GM23248 (cell line): ENCODE measurements around the gene MBP. TPM values are rescaled to one million over a fixed set of nuclear protein-coding genes. Genes with fewer than 3 reads are reported as not detected.
A peak's percentile ranks its signal among the peaks of the same experiment; 100 is the strongest.

ENCODE experiments used
- DNase-seq: peaks from one replicate; pipeline ENCODE4 v3.0.0-alpha.2; 2015
- H2AFZ ChIP-seq: fragments of 200-600 bp; sonication (generic); 2 replicates; pipeline ENCODE4 v1.6.1; 2016; ENCODE audit warnings: antibody characterized with exemption
- H3F3A ChIP-seq: fragments of 200-600 bp; sonication (generic); 2 replicates; pipeline ENCODE4 v1.6.1; 2016; ENCODE audit warnings: mild to moderate bottlenecking, antibody characterized with exemption, mixed run types; ENCODE audit not compliant: insufficient read depth
- H3K27ac ChIP-seq: fragments of 200-600 bp; sonication (generic); 2 replicates; pipeline ENCODE4 v1.5.1; 2016; ENCODE audit warnings: mild to moderate bottlenecking
- H3K27me3 ChIP-seq: fragments of 200-600 bp; sonication (generic); replicated peaks from 2 replicates; pipeline ENCODE4 v1.6.1; 2016; ENCODE audit warnings: mild to moderate bottlenecking; ENCODE audit not compliant: insufficient read depth
- H3K36me3 ChIP-seq: fragments of 200-600 bp; sonication (generic); 2 replicates; pipeline ENCODE4 v1.6.1; 2016; ENCODE audit warnings: low read depth, mild to moderate bottlenecking
- H3K4me1 ChIP-seq: fragments of 200-600 bp; sonication (generic); 2 replicates; pipeline ENCODE4 v1.6.1; 2016; ENCODE audit warnings: mild to moderate bottlenecking; ENCODE audit not compliant: insufficient read depth
- H3K4me2 ChIP-seq: fragments of 200-600 bp; sonication (generic); one replicate; pipeline ENCODE4 v1.6.1; 2016; ENCODE audit warnings: mild to moderate bottlenecking; ENCODE audit not compliant: unreplicated experiment
- H3K4me3 ChIP-seq: fragments of 200-600 bp; sonication (generic); 2 replicates; pipeline ENCODE4 v1.5.1; 2016; ENCODE audit warnings: mild to moderate bottlenecking
- H3K79me2 ChIP-seq: fragments of 200-600 bp; sonication (generic); 2 replicates; pipeline ENCODE4 v1.6.1; 2016; ENCODE audit warnings: mild to moderate bottlenecking; ENCODE audit not compliant: insufficient read depth
- H3K9ac ChIP-seq: fragments of 200-600 bp; sonication (generic); 2 replicates; pipeline ENCODE4 v1.6.1; 2016; ENCODE audit warnings: mild to moderate bottlenecking
- H3K9me2 ChIP-seq: fragments of 200-600 bp; sonication (generic); 2 replicates; pipeline ENCODE4 v1.6.1; 2016; ENCODE audit warnings: mixed run types, mild to moderate bottlenecking, moderate library complexity; ENCODE audit not compliant: insufficient read depth
- H3K9me3 ChIP-seq: fragments of 200-600 bp; sonication (generic); one replicate; pipeline ENCODE4 v1.6.1; 2017; ENCODE audit warnings: low read depth
- H4K20me1 ChIP-seq: fragments of 200-600 bp; sonication (generic); 2 replicates; pipeline ENCODE4 v1.6.0; 2016; ENCODE audit not compliant: insufficient read depth
- EZH2 ChIP-seq: fragments of 200-600 bp; sonication (generic); IDR thresholded peaks from 2 replicates; pipeline ENCODE4 v1.6.1; 2018; ENCODE audit warnings: antibody characterized with exemption, mild to moderate bottlenecking; ENCODE audit not compliant: insufficient read depth, poor library complexity, severe bottlenecking
- EZH2phosphoT487 ChIP-seq: fragments of 200-600 bp; sonication (generic); IDR thresholded peaks from 2 replicates; pipeline ENCODE4 v1.6.1; 2018; ENCODE audit warnings: antibody characterized with exemption, moderate library complexity, mild to moderate bottlenecking, low read depth; ENCODE audit not compliant: insufficient read depth
- WGBS, 2 experiments: methylation state at CpG; one replicate each; pipeline ENCODE4 v1.1.6; 2015 to 2017; ENCODE audit warnings: low lambda C conversion rate in 2 of 2, low coverage in 1 of 2; ENCODE audit errors: missing lambda C conversion rate in 2 of 2; 5-methylcytosine and 5-hydroxymethylcytosine counted together
- in situ Hi-C: fragments of 300-500 bp; cut with MboI; formaldehyde crosslinking; loops from 2 replicates; pipeline ENCODE4 v1.15.0; 2020
- polyA plus RNA-seq: library from polyadenylated mRNA; unstranded; fragments of >200 nt; fragmentation: Nextera tagmentation; extraction: Ambion mirVana; gene quantifications from 2 replicates; pipeline ENCODE4 v1.2.1, GENCODE V29; 2016
- total RNA-seq: library from RNA; depleted of rRNA; stranded (reverse); fragments of >200 nt; shearing (Covaris generic); gene quantifications from 2 replicates; pipeline ENCODE4 v1.2.3, GENCODE V29; 2014

Gene MBP
- total and polyA plus RNA-seq, 2 experiments from 2014 or later, result 2.2 to 2.9 TPM

DNA sequence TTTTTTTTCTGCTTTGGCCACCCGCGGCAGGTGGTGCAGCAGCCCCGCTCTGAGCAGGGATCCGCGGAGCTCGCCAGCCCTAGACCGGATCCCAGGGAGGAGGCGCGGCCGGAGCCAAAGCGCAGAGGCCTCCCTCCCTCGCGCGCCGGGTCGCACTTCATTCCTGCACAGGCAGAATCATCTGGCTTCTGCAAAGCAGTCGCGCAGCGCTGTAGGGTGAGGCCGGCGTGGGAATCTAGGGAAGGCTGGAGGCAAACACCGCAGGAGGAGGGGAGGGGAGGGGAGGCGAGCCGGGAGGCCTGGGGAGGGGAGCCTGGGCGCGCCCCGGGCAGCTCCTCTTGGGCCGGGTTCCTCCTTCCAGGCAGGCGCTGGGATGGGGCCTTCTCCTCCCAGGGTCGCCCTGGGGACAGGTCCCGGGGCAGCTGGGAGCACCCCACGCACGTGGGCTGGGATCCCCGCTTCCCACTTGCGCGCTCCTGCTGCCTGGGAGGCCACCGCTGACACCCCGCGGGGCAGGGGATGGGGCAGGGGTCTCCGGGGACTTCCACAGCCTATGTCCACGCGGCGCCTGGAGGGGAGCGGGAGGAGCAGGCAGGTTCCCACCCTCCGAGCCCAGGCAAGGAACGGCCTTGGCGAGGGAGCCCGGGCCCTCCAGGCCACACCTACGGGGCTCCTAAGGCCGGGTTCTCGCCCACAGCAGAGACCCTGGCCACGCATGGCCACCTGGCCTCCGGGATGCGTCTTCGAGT lies 45.0 kb downstream of the MBP start:
- H3K27ac ChIP-seq, result no peak overlapping the region
- peak overlapping the region; percentile 73 for H3K4me2 ChIP-seq
- peaks cover 16% of the 10 kb centered on the region for H3K4me1 ChIP-seq
- H3K9ac ChIP-seq, result peak overlapping the region; percentile 55
- in situ Hi-C loops, result no loop called here
- no peaks in the 10 kb centered on the region for H3K79me2 ChIP-seq
- H2AFZ ChIP-seq, result peak overlapping the region; percentile 57
- TF ChIP-seq EZH2 (no peak), EZH2phosphoT487 (no peak)
- WGBS, 2 experiments, result 32 to 45% methylated on average over 37 to 50 of the region's 55 CpGs
- no peaks in the 10 kb centered on the region for H4K20me1 ChIP-seq
- peak; percentile 69 for DNase-seq
- no peaks in the 10 kb centered on the region for H3K9me2 ChIP-seq
- no peaks in the 10 kb centered on the region for H3K9me3 ChIP-seq
- H3K36me3 ChIP-seq, result no peaks in the 10 kb centered on the region
- no peaks in the 10 kb centered on the region for H3K27me3 ChIP-seq
- H3F3A ChIP-seq, result peaks cover 15% of the 10 kb centered on the region
- peak overlapping the region; percentile 51 for H3K4me3 ChIP-seq

DNA sequence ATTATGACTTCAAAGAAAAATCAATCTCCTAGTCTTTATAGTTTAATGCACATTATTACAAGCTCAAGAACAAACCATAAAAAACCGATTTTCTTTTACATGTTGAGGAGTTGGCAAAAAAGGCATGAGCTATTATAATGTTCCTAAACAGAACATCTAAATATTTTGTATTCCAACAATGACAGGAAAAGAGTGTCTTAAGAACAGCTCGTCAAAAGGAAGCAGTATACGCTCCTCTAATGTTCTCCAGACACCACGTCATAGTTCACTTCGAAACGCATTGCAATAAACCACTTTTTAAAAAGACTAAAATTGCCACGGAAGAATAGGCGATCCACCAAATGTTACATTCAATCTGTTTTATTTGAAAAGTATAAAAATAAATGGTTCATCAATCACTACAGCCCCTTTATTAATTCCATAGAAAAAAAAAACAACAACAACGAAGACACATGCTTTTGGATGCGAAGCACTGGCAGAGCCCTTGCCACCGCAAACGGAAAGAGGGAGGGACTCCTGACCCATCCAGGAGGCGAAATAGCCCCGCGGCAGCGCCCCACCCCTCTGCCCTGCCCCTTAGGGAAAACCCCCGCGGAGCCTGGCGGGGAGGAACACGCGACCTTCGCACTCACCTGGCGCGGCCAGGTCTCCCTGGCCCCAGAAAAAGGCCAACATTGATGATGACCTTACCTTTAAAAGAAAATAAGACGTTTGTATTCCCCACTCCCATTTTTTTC lies 45.8 kb downstream of the MBP start:
- peak overlapping the region; percentile 51 for H3K4me3 ChIP-seq
- H2AFZ ChIP-seq, result peak overlapping the region; percentile 57
- H3K27me3 ChIP-seq, result no peaks in the 10 kb centered on the region
- H3K27ac ChIP-seq, result no peak overlapping the region; the same call in 1 of the 2 replicates
- TF ChIP-seq EZH2 (no peak), EZH2phosphoT487 (no peak)
- H3K36me3 ChIP-seq, result no peaks in the 10 kb centered on the region
- peak overlapping the region; percentile 73 for H3K4me2 ChIP-seq
- peak; percentile 48 for DNase-seq
- in situ Hi-C loops, result no loop called here
- 5 to 8% methylated on average over 25 of the region's 25 CpGs for WGBS, 2 experiments
- H3K9ac ChIP-seq, result peak overlapping the region; percentile 55
- H3K9me2 ChIP-seq, result no peaks in the 10 kb centered on the region
- peaks cover 15% of the 10 kb centered on the region for H3F3A ChIP-seq
- no peaks in the 10 kb centered on the region for H4K20me1 ChIP-seq
- no peaks in the 10 kb centered on the region for H3K9me3 ChIP-seq
- H3K79me2 ChIP-seq, result no peaks in the 10 kb centered on the region
- peaks cover 16% of the 10 kb centered on the region for H3K4me1 ChIP-seq

DNA sequence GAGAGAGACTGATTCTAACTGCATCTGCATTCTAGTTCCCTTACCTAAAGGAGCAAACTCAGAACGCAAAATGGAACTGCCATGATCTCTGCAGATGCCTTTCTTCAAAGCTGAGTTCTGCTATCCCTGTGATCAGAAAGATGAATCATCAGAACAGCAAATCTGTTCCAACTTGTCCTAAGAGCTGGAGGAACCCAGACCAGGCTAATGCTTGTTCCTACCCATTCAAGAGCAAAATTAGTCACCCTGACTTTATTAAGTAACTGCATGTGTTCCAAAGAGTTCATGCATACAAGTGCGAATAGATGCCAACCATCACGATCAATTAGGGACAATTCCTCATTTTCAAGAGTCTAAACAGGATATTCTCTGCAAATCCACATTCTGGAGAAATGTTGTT lies 46.5 kb downstream of the MBP start:
- H3K4me2 ChIP-seq, result peak overlapping the region; percentile 73
- peaks cover 19% of the 10 kb centered on the region for H3K4me1 ChIP-seq
- peaks cover 20% of the 10 kb centered on the region for H3F3A ChIP-seq
- peak; percentile 92 for DNase-seq
- in situ Hi-C loops, result no loop called here
- H3K9me2 ChIP-seq, result no peaks in the 10 kb centered on the region
- no peak overlapping the region for H3K9ac ChIP-seq
- no peaks in the 10 kb centered on the region for H3K36me3 ChIP-seq
- H3K4me3 ChIP-seq, result peak overlapping the region; percentile 51; the same call in 1 of the 2 replicates
- peak overlapping the region; percentile 19; the same call in 1 of the 2 replicates for H3K27ac ChIP-seq
- no peaks in the 10 kb centered on the region for H3K27me3 ChIP-seq
- no peak overlapping the region for H2AFZ ChIP-seq
- H4K20me1 ChIP-seq, result no peaks in the 10 kb centered on the region
- 0 to 5% methylated on average over 3 of the region's 3 CpGs for WGBS, 2 experiments
- TF ChIP-seq EZH2phosphoT487 (no peak), EZH2 (no peak)
- no peaks in the 10 kb centered on the region for H3K9me3 ChIP-seq
- H3K79me2 ChIP-seq, result no peaks in the 10 kb centered on the region

DNA sequence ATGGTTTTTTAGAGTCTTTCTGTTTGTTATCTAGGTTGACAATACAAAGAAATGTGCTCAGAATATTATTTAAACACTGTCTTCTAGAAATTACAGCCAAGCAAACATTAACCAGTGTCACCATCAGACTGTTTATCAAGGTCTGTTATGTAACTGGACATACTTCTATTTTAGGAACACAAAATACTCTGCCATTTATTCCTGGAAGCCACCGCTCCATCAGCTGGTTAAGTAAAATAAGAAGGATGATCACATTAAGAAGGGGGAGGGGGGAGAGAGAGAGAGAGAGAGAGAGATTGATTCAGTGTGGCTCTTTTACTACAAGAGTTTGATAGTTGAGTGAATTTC lies 47.9 kb downstream of the MBP start:
- Histone ChIP-seq H3K79me2 (no peaks in the 10 kb centered on the region), H3K9me2 (no peaks in the 10 kb centered on the region), H3K4me1 (peaks cover 23% of the 10 kb centered on the region), H3K4me3 (no peak overlapping the region), H3K4me2 (no peak overlapping the region), H3K9me3 (no peaks in the 10 kb centered on the region), H3K27me3 (no peaks in the 10 kb centered on the region), H3K27ac (no peak overlapping the region), H4K20me1 (no peaks in the 10 kb centered on the region), H3K36me3 (no peaks in the 10 kb centered on the region), H2AFZ (no peak overlapping the region), H3F3A (peaks cover 22% of the 10 kb centered on the region), H3K9ac (no peak overlapping the region)
- DNase-seq, result no peak
- 79 to 90% methylated on average over 1 of the region's 1 CpG for whole genome bisulfite sequencing, 2 experiments
- TF ChIP-seq EZH2 (no peak), EZH2phosphoT487 (no peak)
- in situ Hi-C loops, result no loop called here
